Panc1 (cell line): ENCODE measurements around the gene GTPBP1. TPM values are rescaled to one million over a fixed set of nuclear protein-coding genes. Genes with fewer than 3 reads are reported as not detected.

ENCODE experiments used
- ATAC-seq: fragments of 200-7000 bp; cut with Tn5 transposase; 2 replicates; pipeline ENCODE4 v1.9.1; 2020; ENCODE audit warnings: mild to moderate bottlenecking, moderate library complexity
- BruUV-seq: library from RNA; stranded (reverse); fragments of 400-500 nt; replicated peaks from 2 replicates; lab custom pipeline; 2021; lab: Mats Ljungman, UMichigan
- CTCF ChIA-PET: fragments of 300-600 bp; sonication (Branson Sonifier 250); formaldehyde crosslinking; loops from one replicate; lab custom pipeline; 2022; ENCODE audit warnings: antibody characterized with exemption; lab: Charles Lee
- POLR2A ChIA-PET: fragments of 300-600 bp; sonication (Branson Sonifier 250); formaldehyde crosslinking; loops from one replicate; lab custom pipeline; 2022; ENCODE audit warnings: antibody characterized with exemption; lab: Charles Lee
- DNase-seq: peaks from one replicate; pipeline ENCODE4 v3.0.0-alpha.2; 2010; ENCODE audit warnings: low read depth, low spot score
- H3K27ac ChIP-seq: 2 replicates; pipeline ENCODE4 v1.5.1; 2011; ENCODE audit warnings: mild to moderate bottlenecking, low read length, inconsistent platforms
- H3K27me3 ChIP-seq: fragments of 200-500 bp; sonication (Bioruptor generic); 2 replicates; pipeline ENCODE4 v1.6.0; 2014; ENCODE audit warnings: low read length, inconsistent platforms; ENCODE audit not compliant: control insufficient read depth, insufficient read depth
- H3K36me3 ChIP-seq: fragments of 200-500 bp; sonication (Bioruptor generic); 2 replicates; pipeline ENCODE4 v1.5.1; 2014; ENCODE audit warnings: inconsistent platforms, mild to moderate bottlenecking, low read length, moderate library complexity; ENCODE audit not compliant: control insufficient read depth, insufficient read depth
- H3K4me1 ChIP-seq: 2 replicates; pipeline ENCODE4 v1.5.1; 2011; ENCODE audit warnings: inconsistent platforms, mild to moderate bottlenecking, low read length, moderate library complexity; ENCODE audit not compliant: control insufficient read depth, insufficient read depth
- H3K4me3 ChIP-seq, 2 experiments: 2 replicates each; pipeline ENCODE4 v1.5.1; 2011 to 2012; ENCODE audit warnings: low read depth in 2 of 2, low read length in 2 of 2, mild to moderate bottlenecking in 2 of 2, inconsistent platforms in 1 of 2, moderate library complexity in 1 of 2
- H3K9me3 ChIP-seq: fragments of 200-500 bp; sonication (Bioruptor generic); 2 replicates; pipeline ENCODE4 v1.5.1; 2014; ENCODE audit warnings: low read depth, mild to moderate bottlenecking, inconsistent platforms, low read length, moderate library complexity; ENCODE audit not compliant: control insufficient read depth, insufficient read depth
- CTCF ChIP-seq: fragments of 450-650 bp; IDR thresholded peaks from 2 replicates; pipeline ENCODE4 v1.5.1; 2017; ENCODE audit warnings: mild to moderate bottlenecking
- POLR2AphosphoS5 ChIP-seq: IDR thresholded peaks from 2 replicates; pipeline ENCODE4 v1.6.1; 2012; ENCODE audit warnings: mild to moderate bottlenecking, low read depth, low read length, moderate library complexity
- REST ChIP-seq, 2 experiments: IDR thresholded peaks; 2 replicates each; pipeline ENCODE4 v1.6.1; 2011 to 2012; ENCODE audit warnings: low read depth in 2 of 2, control low read depth in 1 of 2, low read length in 1 of 2, mild to moderate bottlenecking in 1 of 2, moderate library complexity in 1 of 2; ENCODE audit not compliant: insufficient read depth in 1 of 2
- SIN3A ChIP-seq: IDR thresholded peaks from 2 replicates; pipeline ENCODE4 v1.6.1; 2012; ENCODE audit warnings: low read depth, mild to moderate bottlenecking, low read length, moderate library complexity, borderline replicate concordance; ENCODE audit not compliant: insufficient read depth
- TCF7L2 ChIP-seq: IDR thresholded peaks from 2 replicates; pipeline ENCODE4 v1.6.1; 2011; ENCODE audit warnings: mild to moderate bottlenecking, low read depth, low read length, inconsistent platforms
- in situ Hi-C: cut with HindIII; loops from 2 replicates; pipeline ENCODE4 v1.10.0; 2016; ENCODE audit warnings: low sequenced_read_pairs, low pct_unique_long_range_greater_than_20kb
- intact Hi-C: fragments of 100-400 bp; cut with micrococcal nuclease; formaldehyde crosslinking; loops from one replicate; pipeline ENCODE4 v1.10.0; 2022; ENCODE audit not compliant: unreplicated experiment
- total RNA-seq: library from RNA; stranded (reverse); gene quantifications from one replicate; pipeline ENCODE4 v1.2.1, GENCODE V29; 2021; ENCODE audit not compliant: unreplicated experiment

The GTPBP1 gene
- total RNA-seq, 1 experiment from 2014 or later, result 25.5 TPM

GRCh38 chr22:38759005-38759404, 53.3 kb downstream of the GTPBP1 start:
- ChIA-PET CTCF (no interaction called here), POLR2A (interaction anchor here (0.6 kb wide), 1 partner anchor 12 kb away, joined by 5 read pairs; no protein-coding TSS in a partner anchor)
- no peaks in the 10 kb centered on the region for H3K36me3 ChIP-seq
- in situ Hi-C loops, result no loop called here
- H3K9me3 ChIP-seq, result no peaks in the 10 kb centered on the region
- TF ChIP-seq REST (IDR thresholded peaks at IDR 0.05; ENCODE audit: insufficient read depth in 1 of 2, low read depth in 2 of 2, low read length in 1 of 2), result no peak
- no peak for TF ChIP-seq CTCF
- no peak for TF ChIP-seq TCF7L2
- no peak for TF ChIP-seq POLR2AphosphoS5
- no peak for TF ChIP-seq SIN3A
- no peaks in the 10 kb centered on the region for H3K27me3 ChIP-seq
- DNase-seq, result no peak
- ATAC-seq, result no peak
- intact Hi-C loops, result no loop called here
- no TSS peak for BruUV-seq
- H3K27ac ChIP-seq, result no peak overlapping the region
- H3K4me3 ChIP-seq, result no peak overlapping the region
- peaks cover 9% of the 10 kb centered on the region; the same call in 1 of the 2 replicates for H3K4me1 ChIP-seq

GRCh38 chr22:38760477-38761201, 54.9 kb downstream of the GTPBP1 start:
- Histone ChIP-seq H3K4me3 (no peak overlapping the region), H3K27me3 (no peaks in the 10 kb centered on the region), H3K9me3 (no peaks in the 10 kb centered on the region), H3K36me3 (no peaks in the 10 kb centered on the region), H3K27ac (no peak overlapping the region), H3K4me1 (peaks cover 3% of the 10 kb centered on the region; the same call in 1 of the 2 replicates)
- DNase-seq (no peak), ATAC-seq (0 out of 2 replicates have a peak, but pooled peaks have one; percentile 41)
- POLR2A ChIA-PET, result interaction anchor here (0.7 kb wide), 1 partner anchor 23 kb away, joined by 4 read pairs; no protein-coding TSS in a partner anchor
- CTCF ChIA-PET, result no interaction called here
- no peak for TF ChIP-seq SIN3A
- no peak for TF ChIP-seq CTCF
- no peak for TF ChIP-seq POLR2AphosphoS5
- TF ChIP-seq TCF7L2, result no peak
- no peak for TF ChIP-seq REST (IDR thresholded peaks at IDR 0.05; ENCODE audit: insufficient read depth in 1 of 2, low read depth in 2 of 2, low read length in 1 of 2)
- in situ Hi-C loops (no loop called here), intact Hi-C loops (no loop called here)
- BruUV-seq, result no TSS peak
